ENCODE results near the gene CSRP2.

CSRP2 gene

DNA sequence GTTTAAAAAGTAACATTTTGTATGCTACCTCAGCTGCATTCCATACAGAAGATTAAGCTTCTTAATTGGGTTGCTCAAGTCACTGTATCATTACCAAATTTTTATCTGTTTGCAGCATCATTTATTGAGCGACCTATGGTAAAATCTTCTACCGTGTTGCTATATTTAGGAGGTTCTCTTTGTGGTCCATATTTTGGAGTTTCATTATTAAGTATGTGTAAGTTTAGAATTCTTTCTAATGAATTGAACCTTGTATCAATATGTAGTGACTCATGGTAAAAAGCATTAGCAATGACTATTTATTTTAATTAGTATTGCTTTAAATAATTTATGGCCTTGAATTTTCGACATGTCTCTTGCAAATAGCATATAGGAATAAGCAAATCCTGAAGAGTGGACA is 42.2 kb downstream of the CSRP2 start:
- TF ChIP-seq, protein P1, sequence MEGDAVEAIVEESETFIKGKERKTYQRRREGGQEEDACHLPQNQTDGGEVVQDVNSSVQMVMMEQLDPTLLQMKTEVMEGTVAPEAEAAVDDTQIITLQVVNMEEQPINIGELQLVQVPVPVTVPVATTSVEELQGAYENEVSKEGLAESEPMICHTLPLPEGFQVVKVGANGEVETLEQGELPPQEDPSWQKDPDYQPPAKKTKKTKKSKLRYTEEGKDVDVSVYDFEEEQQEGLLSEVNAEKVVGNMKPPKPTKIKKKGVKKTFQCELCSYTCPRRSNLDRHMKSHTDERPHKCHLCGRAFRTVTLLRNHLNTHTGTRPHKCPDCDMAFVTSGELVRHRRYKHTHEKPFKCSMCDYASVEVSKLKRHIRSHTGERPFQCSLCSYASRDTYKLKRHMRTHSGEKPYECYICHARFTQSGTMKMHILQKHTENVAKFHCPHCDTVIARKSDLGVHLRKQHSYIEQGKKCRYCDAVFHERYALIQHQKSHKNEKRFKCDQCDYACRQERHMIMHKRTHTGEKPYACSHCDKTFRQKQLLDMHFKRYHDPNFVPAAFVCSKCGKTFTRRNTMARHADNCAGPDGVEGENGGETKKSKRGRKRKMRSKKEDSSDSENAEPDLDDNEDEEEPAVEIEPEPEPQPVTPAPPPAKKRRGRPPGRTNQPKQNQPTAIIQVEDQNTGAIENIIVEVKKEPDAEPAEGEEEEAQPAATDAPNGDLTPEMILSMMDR (conservative IDR thresholded peaks at IDR 0.05): no peak
- TF ChIP-seq ZFX (IDR thresholded peaks at IDR 0.05): no peak
- H3K27ac ChIP-seq: no peak overlapping the region

- no peak overlapping the region for H3K27ac ChIP-seq
- TF ChIP-seq ZFX (IDR thresholded peaks at IDR 0.05): no peak
- TF ChIP-seq, protein P1 (conservative IDR thresholded peaks at IDR 0.05): no peak
These were observed 48.4 kb downstream of the CSRP2 start for GRCh38 chr12:76830436-76830835.

- no peak for TF ChIP-seq ZFX (IDR thresholded peaks at IDR 0.05)
- TF ChIP-seq, protein P1 (conservative IDR thresholded peaks at IDR 0.05): peak; percentile 84
These were observed 57.8 kb downstream of the CSRP2 start for GRCh38 chr12:76820888-76821482.

DNA sequence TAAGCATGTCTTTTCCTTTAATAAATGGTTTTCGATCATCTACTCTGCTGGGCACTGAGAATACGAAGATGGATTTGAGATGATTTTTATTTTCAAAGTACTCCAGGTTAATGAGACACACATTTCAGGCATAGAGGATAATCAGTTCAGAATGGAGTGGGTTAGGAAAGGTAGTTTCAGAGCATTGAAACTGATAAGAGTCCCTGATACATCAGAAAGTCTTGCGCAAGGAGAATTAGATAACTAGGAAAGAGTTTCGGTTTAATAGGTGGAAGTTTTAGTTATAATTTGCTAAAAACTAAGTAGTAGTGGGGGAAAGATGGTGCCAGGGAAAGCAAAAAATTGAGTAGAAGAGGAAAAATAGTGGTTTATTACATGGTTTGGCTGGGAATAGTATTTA is 64.8 kb downstream of the CSRP2 start:
- no peak overlapping the region for H3K27ac ChIP-seq
- TF ChIP-seq ZFX (IDR thresholded peaks at IDR 0.05): no peak
- TF ChIP-seq, protein P1 (conservative IDR thresholded peaks at IDR 0.05): no peak

More at GRCh38 chr12:76820888-76821482, 57.8 kb downstream of the CSRP2 start:
- H3K27ac ChIP-seq: no peak overlapping the region

GRCh38 chr12:76813265-76813664 is 65.6 kb downstream of the CSRP2 start:
- H3K27ac ChIP-seq: no peak overlapping the region
- TF ChIP-seq, protein P1 (conservative IDR thresholded peaks at IDR 0.05): no peak
- TF ChIP-seq ZFX (IDR thresholded peaks at IDR 0.05): no peak

DNA sequence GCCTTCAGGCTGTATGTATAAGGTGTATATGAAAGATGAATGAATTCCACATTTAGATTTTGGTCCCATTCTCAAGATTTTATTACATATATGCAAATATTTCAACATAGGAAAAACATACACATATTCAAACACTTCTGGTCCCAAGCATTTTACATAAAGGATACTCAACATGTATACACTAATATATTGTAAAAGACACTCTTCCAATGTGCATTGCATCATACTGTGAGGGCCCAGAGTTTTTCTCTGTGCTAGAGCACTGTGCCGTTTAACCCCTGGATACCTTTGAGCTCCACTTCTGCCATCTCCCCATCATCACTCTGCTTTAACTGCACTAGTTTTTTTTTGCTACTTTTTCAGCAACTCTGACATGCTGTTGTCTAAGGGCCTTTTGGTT is 66.8 kb downstream of the CSRP2 start:
- TF ChIP-seq ZFX (IDR thresholded peaks at IDR 0.05): no peak
- TF ChIP-seq, protein P1 (conservative IDR thresholded peaks at IDR 0.05): no peak
- H3K27ac ChIP-seq: no peak overlapping the region

DNA sequence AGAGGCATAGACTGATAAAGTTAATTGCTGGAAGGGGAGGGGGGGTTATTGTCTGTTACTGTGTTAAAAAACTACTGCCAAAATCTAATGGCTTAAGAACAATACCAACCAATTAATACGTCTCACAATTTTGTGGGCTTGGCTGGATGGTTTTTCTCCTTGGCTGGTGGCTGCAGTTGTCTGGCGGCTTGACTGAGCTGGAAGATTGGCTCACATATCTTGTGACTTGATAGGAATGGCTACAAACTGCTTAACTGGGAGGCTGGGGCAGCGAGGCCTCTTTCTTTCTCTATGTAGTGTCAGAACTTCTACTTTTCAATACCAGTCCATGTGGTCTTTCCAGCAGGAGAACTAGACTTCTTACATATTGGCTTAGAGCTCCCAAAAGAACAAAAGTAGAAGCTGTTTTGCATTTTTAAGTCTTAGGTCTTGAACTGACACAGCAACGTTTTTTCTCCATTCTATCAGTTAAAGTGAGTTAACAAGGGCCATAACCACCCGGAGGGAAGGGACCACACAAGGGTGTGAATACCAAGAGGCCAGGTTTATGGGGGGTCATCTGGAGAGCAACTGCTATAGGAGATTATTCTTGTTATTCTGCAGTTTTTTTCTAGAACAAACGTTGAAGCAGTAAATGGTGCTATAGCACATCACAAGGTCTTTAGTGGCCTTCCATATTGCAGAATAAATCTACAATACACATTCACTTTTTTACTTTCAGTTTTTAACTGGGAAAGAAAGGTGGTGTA is 68.0 kb downstream of the CSRP2 start:
- no peak overlapping the region for H3K27ac ChIP-seq
- TF ChIP-seq, protein P1 (conservative IDR thresholded peaks at IDR 0.05): no peak
- TF ChIP-seq ZFX (IDR thresholded peaks at IDR 0.05): no peak
